HepG2 (cell line): ENCODE data around the gene SRSF8. TPM values are rescaled to one million over a fixed set of nuclear protein-coding genes. Genes with fewer than 3 reads are reported as not detected.

ENCODE experiments used
- ATAC-seq: fragments of 200-7000 bp; cut with Tn5 transposase; 3 replicates; pipeline ENCODE4 v1.9.1; 2020; ENCODE audit warnings: mild to moderate bottlenecking, moderate library complexity
- BruUV-seq: library from RNA; stranded (reverse); fragments of 400-500 nt; replicated peaks from 2 replicates; lab custom pipeline; 2021; lab: Mats Ljungman, UMichigan
- CTCF ChIA-PET: fragments of 300-600 bp; formaldehyde crosslinking; extraction: SDS; loops from one replicate; lab custom pipeline; 2021; ENCODE audit warnings: low total read pairs, inconsistent platforms, low intra/inter-chr PET ratio; lab: Yijun Ruan, JAX
- POLR2A ChIA-PET: fragments of 350-600 bp; sonication (Branson Sonifier 250); formaldehyde crosslinking; loops from one replicate; lab custom pipeline; 2020; ENCODE audit warnings: antibody characterized with exemption, inconsistent platforms; lab: Yijun Ruan, JAX
- DNase-seq: peaks from one replicate; pipeline ENCODE4 v3.0.0-alpha.2; 2015; ENCODE audit warnings: low spot score
- FAIRE-seq: peaks from 3 replicates; lab custom pipeline; 2011; peaks lifted over from hg19 to GRCh38; lab: Jason Lieb, UNC
- H2AFZ ChIP-seq: one replicate; pipeline ENCODE4 v1.6.1; 2011; ENCODE audit warnings: low read length, inconsistent platforms
- H3K27ac ChIP-seq: fragments of 300-600 bp; 3 replicates; pipeline ENCODE4 v1.8.0; 2011; ENCODE audit warnings: mixed run types, mild to moderate bottlenecking, mixed read lengths, low read length, inconsistent platforms; ENCODE audit not compliant: insufficient read depth; ENCODE audit errors: extremely low read length
- H3K27me3 ChIP-seq, 2 experiments: fragments of 200-600 bp in 1 of 2; 2 replicates in 1 of 2; 3 replicates in 1 of 2; pipeline versions ENCODE4 v1.6.0 to v1.8.0; 2011; ENCODE audit warnings: low read length in 2 of 2, mild to moderate bottlenecking in 2 of 2, moderate library complexity in 2 of 2, inconsistent platforms in 1 of 2; ENCODE audit not compliant: insufficient read depth in 2 of 2, control insufficient read depth in 1 of 2
- H3K36me3 ChIP-seq, 2 experiments: fragments of 200-600 bp in 1 of 2; replicated peaks in 1 of 2; 2 replicates in 1 of 2; 3 replicates in 1 of 2; pipeline versions ENCODE4 v1.5.1 to v1.8.0; 2011; ENCODE audit warnings: low read length in 2 of 2, inconsistent platforms in 1 of 2; ENCODE audit not compliant: insufficient read depth in 2 of 2, control insufficient read depth in 1 of 2
- H3K4me1 ChIP-seq: 2 replicates; pipeline ENCODE4 v1.5.1; 2012; ENCODE audit warnings: low read length, inconsistent platforms; ENCODE audit not compliant: insufficient read depth
- H3K4me2 ChIP-seq: 2 replicates; pipeline ENCODE4 v1.6.0; 2011; ENCODE audit warnings: low read depth, low read length, inconsistent platforms
- H3K4me3 ChIP-seq, 3 experiments: fragments of 200-600 bp in 1 of 3; sonication (generic), shearing (Covaris generic) in 1 of 3; replicated peaks in 1 of 3; 2 replicates each; pipeline ENCODE4 v1.5.1; 2011 to 2016; ENCODE audit warnings: low read length in 3 of 3, inconsistent platforms in 2 of 3, low read depth in 2 of 3, mild to moderate bottlenecking in 2 of 3, control low read depth in 1 of 3, mixed read lengths in 1 of 3; ENCODE audit not compliant: insufficient read depth in 1 of 3
- H3K79me2 ChIP-seq: one replicate; pipeline ENCODE4 v1.6.1; 2011; ENCODE audit warnings: low read length, inconsistent platforms; ENCODE audit not compliant: insufficient read depth
- H3K9ac ChIP-seq: 2 replicates; pipeline ENCODE4 v1.6.0; 2011; ENCODE audit warnings: mild to moderate bottlenecking, low read depth, low read length, inconsistent platforms; ENCODE audit not compliant: insufficient read depth
- H3K9me3 ChIP-seq: 2 replicates; pipeline ENCODE4 v1.5.1; 2012; ENCODE audit warnings: mild to moderate bottlenecking, low read length
- H4K20me1 ChIP-seq: 2 replicates; pipeline ENCODE4 v1.6.0; 2011; ENCODE audit warnings: inconsistent platforms, mild to moderate bottlenecking, low read length, moderate library complexity; ENCODE audit not compliant: insufficient read depth
- ATAD3A ChIP-seq: sonication (generic); formaldehyde crosslinking; IDR thresholded peaks from 2 replicates; pipeline ENCODE4 v1.4.0; 2020; ENCODE audit warnings: missing genetic modification reagents
- HIC2 ChIP-seq: sonication (generic); formaldehyde crosslinking; IDR thresholded peaks from 2 replicates; pipeline ENCODE4 v1.9.0; 2022; ENCODE audit warnings: low read depth, missing genetic modification reagents
- NRL ChIP-seq: sonication (generic); formaldehyde crosslinking; IDR thresholded peaks from 2 replicates; pipeline ENCODE4 v1.5.0; 2020; ENCODE audit warnings: missing genetic modification reagents, mild to moderate bottlenecking, moderate library complexity, borderline replicate concordance
- SNAPC2 ChIP-seq: sonication (generic); formaldehyde crosslinking; IDR thresholded peaks from 2 replicates; pipeline ENCODE4 v1.8.1; 2022; ENCODE audit warnings: mild to moderate bottlenecking, missing genetic modification reagents
- ZFP1 ChIP-seq: IDR thresholded peaks from 2 replicates; pipeline ENCODE4 v1.6.1; 2016
- ZNF788 ChIP-seq: sonication (generic); formaldehyde crosslinking; IDR thresholded peaks from 2 replicates; pipeline ENCODE4 v1.5.0; 2020; ENCODE audit warnings: mild to moderate bottlenecking, missing genetic modification reagents, borderline replicate concordance
- WGBS: methylation state at CpG from one replicate; pipeline ENCODE4 v1.1.6; 2017; ENCODE audit warnings: low lambda C conversion rate; 5-methylcytosine and 5-hydroxymethylcytosine counted together
- in situ Hi-C: cut with HindIII; loops from 2 replicates; pipeline ENCODE4 v1.10.0; 2017; ENCODE audit warnings: low pct_unique_long_range_greater_than_20kb; ENCODE audit not compliant: extremely low pct_ligation_motif_present
- intact Hi-C: fragments of 100-400 bp; cut with micrococcal nuclease; formaldehyde crosslinking; loops from one replicate; pipeline ENCODE4 v1.10.0; 2022; ENCODE audit not compliant: unreplicated experiment
- polyA plus RNA-seq, 8 experiments: library from polyadenylated mRNA; depleted of rRNA in 3 of 8; stranded (reverse) in 7 of 8; unstranded in 1 of 8; fragments of >200 nt; fragmentation: Illumina TruSeq in 4 of 8; extraction: Trizol in 4 of 8; gene quantifications; 2 replicates each; pipeline versions ENCODE4 v1.2.1 to v1.2.3, GENCODE V29; 2011 to 2016; ENCODE audit warnings: low read depth in 4 of 8, missing spikeins in 1 of 8, mixed read lengths in 1 of 8; ENCODE audit not compliant: insufficient read depth in 1 of 8
- total RNA-seq, 5 experiments: library from RNA; depleted of rRNA; stranded (reverse); fragments of >200 nt; fragmentation: Illumina TruSeq; extraction: Trizol; gene quantifications; 2 replicates each; pipeline ENCODE4 v1.2.3, GENCODE V29; 2016; ENCODE audit warnings: low read depth in 1 of 5
- TF ChIP-seq, protein P1 (sequence below): sonication (generic); formaldehyde crosslinking; IDR thresholded peaks from 2 replicates; pipeline ENCODE4 v1.4.0; 2020; ENCODE audit warnings: mild to moderate bottlenecking, missing genetic modification reagents

The SRSF8 gene
- total and polyA plus RNA-seq, 2 of the 13 experiments (the other 11 are each of a cell fraction or from before 2014, with no cell fraction given): 21.8 to 25.8 TPM

DNA sequence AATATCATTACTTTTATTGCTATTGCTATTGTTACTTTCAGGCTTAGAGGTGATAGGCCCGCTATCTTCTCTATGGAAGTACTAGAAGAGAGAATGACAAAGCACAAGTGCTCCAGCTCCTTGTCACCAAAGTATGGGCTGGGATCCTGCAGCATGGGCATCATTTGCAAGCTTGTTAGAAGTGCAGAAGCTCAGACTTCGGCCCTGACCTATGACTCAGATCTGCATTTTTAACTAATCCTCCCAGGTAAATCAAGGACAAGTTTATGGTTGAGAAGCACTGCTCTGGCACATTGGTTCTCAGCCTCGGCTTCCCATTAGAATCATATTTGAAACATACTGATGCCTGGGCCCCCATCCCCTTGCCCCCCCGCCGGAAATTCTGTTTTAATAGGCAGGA, 14.3 kb downstream of the SRSF8 start (continued):
- TF ChIP-seq, protein P1, sequence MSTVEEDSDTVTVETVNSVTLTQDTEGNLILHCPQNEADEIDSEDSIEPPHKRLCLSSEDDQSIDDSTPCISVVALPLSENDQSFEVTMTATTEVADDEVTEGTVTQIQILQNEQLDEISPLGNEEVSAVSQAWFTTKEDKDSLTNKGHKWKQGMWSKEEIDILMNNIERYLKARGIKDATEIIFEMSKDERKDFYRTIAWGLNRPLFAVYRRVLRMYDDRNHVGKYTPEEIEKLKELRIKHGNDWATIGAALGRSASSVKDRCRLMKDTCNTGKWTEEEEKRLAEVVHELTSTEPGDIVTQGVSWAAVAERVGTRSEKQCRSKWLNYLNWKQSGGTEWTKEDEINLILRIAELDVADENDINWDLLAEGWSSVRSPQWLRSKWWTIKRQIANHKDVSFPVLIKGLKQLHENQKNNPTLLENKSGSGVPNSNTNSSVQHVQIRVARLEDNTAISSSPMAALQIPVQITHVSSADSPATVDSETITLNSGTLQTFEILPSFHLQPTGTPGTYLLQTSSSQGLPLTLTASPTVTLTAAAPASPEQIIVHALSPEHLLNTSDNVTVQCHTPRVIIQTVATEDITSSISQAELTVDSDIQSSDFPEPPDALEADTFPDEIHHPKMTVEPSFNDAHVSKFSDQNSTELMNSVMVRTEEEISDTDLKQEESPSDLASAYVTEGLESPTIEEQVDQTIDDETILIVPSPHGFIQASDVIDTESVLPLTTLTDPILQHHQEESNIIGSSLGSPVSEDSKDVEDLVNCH (CRISPR knock-in tag): no peak
- TF ChIP-seq HIC2 (no peak), ZNF788 (CRISPR knock-in tag) (no peak), NRL (CRISPR knock-in tag) (no peak), SNAPC2 (CRISPR knock-in tag) (no peak)

DNA sequence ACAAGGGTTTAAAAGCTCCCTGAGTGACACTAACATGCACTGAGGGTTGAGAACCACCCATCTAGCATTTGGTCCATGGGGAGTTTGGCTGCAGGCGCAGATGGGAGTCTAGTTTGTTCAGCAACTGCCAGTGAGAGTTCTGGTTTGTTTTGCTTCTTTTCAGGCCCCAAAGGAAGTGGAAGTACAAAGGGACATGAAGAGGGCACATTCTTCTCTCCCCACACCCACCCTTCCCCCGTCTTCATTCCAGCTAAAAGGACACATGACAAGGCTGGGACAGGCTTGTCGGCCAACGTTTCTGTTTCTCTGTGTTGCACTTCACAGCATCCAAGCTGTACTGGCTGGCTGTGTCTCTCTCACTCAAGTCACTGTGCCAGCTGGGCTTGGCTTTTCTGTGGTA, 14.7 kb downstream of the SRSF8 start:
- in situ Hi-C loops: loop anchor here (25.0 kb wide), 1 partner anchor 156 kb away; the partner anchor contains the start of gene SESN3
- DNase-seq (no peak), ATAC-seq (no peak), FAIRE-seq (no peak)
- Histone ChIP-seq H3K9me3 (no peaks in the 10 kb centered on the region), H2AFZ (no peak overlapping the region), H3K36me3 (no peaks in the 10 kb centered on the region), H3K27me3 (no peaks in the 10 kb centered on the region; a peak in 2 of 5 replicates), H3K9ac (no peak overlapping the region), H3K79me2 (no peaks in the 10 kb centered on the region), H3K4me1 (peaks cover 1% of the 10 kb centered on the region; the same call in 1 of the 2 replicates), H4K20me1 (no peaks in the 10 kb centered on the region), H3K4me3 (no peak overlapping the region), H3K27ac (no peak overlapping the region), H3K4me2 (no peak overlapping the region; the same call in 1 of the 2 replicates)
- CTCF ChIA-PET: no interaction called here
- WGBS: 3% methylated on average over 3 of the region's 4 CpGs
- no TSS peak for BruUV-seq
- intact Hi-C loops: no loop called here
- TF ChIP-seq ZFP1 (CRISPR knock-in tag): no peak
- no peak for TF ChIP-seq ATAD3A (CRISPR knock-in tag)
- POLR2A ChIA-PET: interaction anchor here (1.6 kb wide), 1 partner anchor 14 kb away, joined by 7 read pairs; no protein-coding TSS in a partner anchor
